OCI-LY3 (cell line): ENCODE data around the gene EDEM2.

ENCODE experiments used
- CTCF ChIP-seq: fragments of 200-600, 300-600 bp; sonication (generic); IDR thresholded peaks from 2 replicates; pipeline ENCODE4 v1.5.1; 2014; ENCODE audit warnings: antibody characterized with exemption, low read length, low read depth
- EZH2phosphoT487 ChIP-seq: fragments of 200-600 bp; shearing (Covaris generic); IDR thresholded peaks from 2 replicates; pipeline ENCODE4 v1.6.1; 2018; ENCODE audit warnings: antibody characterized with exemption, mixed run types, low read depth

GRCh38 chr20:35190556-35190955 is 43.4 kb upstream of the EDEM2 start:
- TF ChIP-seq CTCF (no peak), EZH2phosphoT487 (no peak)
